Mammary epithelial cell (primary cell): ENCODE data around the gene VWA2.

Experiments
- EZH2 ChIP-seq: IDR thresholded peaks from 2 replicates; pipeline ENCODE4 v1.6.1; 2012; ENCODE audit warnings: low read length, inconsistent platforms, borderline replicate concordance
- TF ChIP-seq, protein P1 (sequence below), 2 donors: IDR thresholded peaks in 1 of 2; conservative IDR thresholded peaks in 1 of 2; 2 replicates each; pipeline ENCODE4 v1.5.1; 2011 to 2012; ENCODE audit warnings: inconsistent platforms in 2 of 2, low read length in 2 of 2, mild to moderate bottlenecking in 2 of 2, control low read depth in 1 of 2, low read depth in 1 of 2; ENCODE audit not compliant: insufficient read depth in 1 of 2; ENCODE audit errors: extremely low read depth in 1 of 2

DNA sequence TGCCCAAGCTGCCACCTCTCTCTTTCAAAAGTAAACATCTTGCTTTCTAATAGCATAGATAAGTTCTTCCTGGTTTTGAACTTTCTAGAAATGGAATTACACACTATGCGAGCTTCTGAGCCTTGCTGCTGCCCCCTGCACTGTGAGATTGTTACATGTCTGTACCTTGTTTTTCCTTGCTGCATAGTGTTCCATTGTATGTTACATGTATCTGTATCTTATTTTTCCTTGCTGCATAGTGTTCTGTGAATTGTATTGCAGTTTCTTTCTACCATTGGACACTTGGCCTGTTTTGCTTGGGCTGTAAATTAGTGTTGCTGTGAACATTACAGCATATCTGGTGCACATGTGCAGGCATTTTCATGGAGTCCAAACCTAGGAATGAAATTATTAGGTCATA, 24.0 kb upstream of the VWA2 start:
- TF ChIP-seq, protein P1, sequence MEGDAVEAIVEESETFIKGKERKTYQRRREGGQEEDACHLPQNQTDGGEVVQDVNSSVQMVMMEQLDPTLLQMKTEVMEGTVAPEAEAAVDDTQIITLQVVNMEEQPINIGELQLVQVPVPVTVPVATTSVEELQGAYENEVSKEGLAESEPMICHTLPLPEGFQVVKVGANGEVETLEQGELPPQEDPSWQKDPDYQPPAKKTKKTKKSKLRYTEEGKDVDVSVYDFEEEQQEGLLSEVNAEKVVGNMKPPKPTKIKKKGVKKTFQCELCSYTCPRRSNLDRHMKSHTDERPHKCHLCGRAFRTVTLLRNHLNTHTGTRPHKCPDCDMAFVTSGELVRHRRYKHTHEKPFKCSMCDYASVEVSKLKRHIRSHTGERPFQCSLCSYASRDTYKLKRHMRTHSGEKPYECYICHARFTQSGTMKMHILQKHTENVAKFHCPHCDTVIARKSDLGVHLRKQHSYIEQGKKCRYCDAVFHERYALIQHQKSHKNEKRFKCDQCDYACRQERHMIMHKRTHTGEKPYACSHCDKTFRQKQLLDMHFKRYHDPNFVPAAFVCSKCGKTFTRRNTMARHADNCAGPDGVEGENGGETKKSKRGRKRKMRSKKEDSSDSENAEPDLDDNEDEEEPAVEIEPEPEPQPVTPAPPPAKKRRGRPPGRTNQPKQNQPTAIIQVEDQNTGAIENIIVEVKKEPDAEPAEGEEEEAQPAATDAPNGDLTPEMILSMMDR (conservative IDR thresholded peaks at IDR 0.05 in 1 of 2, IDR thresholded peaks at IDR 0.05 in 1 of 2; ENCODE audit: extremely low read depth in 1 of 2, insufficient read depth in 1 of 2, low read depth in 1 of 2, low read length in 2 of 2), result no peak
- no peak for TF ChIP-seq EZH2
